ENCODE measurements around the gene ZFAND2B. TPM values are rescaled to one million over a fixed set of nuclear protein-coding genes. Genes with fewer than 3 reads are reported as not detected.

Gene ZFAND2B
- total RNA-seq, 1 experiment from 2014 or later = 47.5 TPM

DNA sequence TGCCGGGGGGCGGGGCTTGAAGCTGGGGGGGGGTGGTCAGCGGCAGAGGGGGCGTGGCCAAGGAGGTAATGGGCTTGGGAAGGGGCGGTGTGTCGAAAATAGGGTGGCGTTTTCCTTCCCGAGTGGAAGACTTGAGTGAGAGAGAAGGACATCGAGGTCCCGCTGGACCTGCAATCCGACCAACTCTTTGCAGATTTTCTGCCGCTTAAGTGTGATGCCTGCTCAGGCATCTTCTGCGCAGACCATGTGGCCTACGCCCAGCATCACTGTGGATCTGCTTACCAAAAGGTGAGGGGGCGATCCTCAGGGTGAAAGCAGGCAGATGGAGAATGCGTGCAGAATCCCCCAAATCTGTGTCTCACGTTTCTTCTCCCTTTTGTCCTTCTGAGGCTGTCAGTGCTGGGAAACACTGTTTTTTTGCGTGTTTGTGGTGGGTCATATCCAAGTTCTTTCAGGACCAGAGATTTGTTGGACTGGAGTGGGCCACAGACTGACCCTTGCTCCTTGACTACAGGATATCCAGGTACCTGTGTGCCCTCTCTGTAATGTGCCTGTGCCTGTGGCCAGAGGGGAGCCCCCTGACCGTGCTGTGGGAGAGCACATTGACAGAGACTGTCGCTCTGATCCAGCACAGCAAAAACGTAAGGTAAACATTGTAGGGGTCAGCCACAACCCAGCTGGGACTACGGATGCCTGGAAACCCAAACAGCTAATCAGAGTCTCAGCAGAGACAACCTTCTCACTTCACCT is 727 bp downstream of the ZFAND2B start:
- peak overlapping the region; percentile 69 for H3K27ac ChIP-seq (ENCODE audit: low read length)
- H3K9ac ChIP-seq (ENCODE audit: low read length) = peak overlapping the region; percentile 56
- intact Hi-C loops (cut with micrococcal nuclease) = loop anchor here (1.0 kb wide), 2 partner anchors 10 to 47 kb away; partner anchors contain the start of gene NHEJ1
- H3K4me2 ChIP-seq (ENCODE audit: low read length) = peak overlapping the region; percentile 96
- no peaks in the 10 kb centered on the region for H3F3A ChIP-seq (ENCODE audit: low read length, unreplicated experiment)
- no peaks in the 10 kb centered on the region for H4K20me1 ChIP-seq (ENCODE audit: low read length)
- peak overlapping the region; percentile 66 for H3K4me3 ChIP-seq (ENCODE audit: low read length)
- no peak for DNase-seq
- POLR2A ChIA-PET (ENCODE audit: unreplicated experiment) = interaction anchor here (0.7 kb wide), 1 partner anchor 12 kb away, joined by 3 read pairs; no protein-coding TSS in a partner anchor
- H3K9me2 ChIP-seq (replicated peaks; ENCODE audit: low read length) = no peaks in the 10 kb centered on the region
- peaks cover 5% of the 10 kb centered on the region; the same call in 1 of the 2 replicates for H3K79me2 ChIP-seq (ENCODE audit: low read length)
- TF ChIP-seq EZH2phosphoT487 (IDR thresholded peaks at IDR 0.05; ENCODE audit: borderline replicate concordance, low read length) (no peak), EZH2 (IDR thresholded peaks at IDR 0.05; ENCODE audit: low read length, unreplicated experiment) (no peak)
- TF ChIP-seq, protein P1, sequence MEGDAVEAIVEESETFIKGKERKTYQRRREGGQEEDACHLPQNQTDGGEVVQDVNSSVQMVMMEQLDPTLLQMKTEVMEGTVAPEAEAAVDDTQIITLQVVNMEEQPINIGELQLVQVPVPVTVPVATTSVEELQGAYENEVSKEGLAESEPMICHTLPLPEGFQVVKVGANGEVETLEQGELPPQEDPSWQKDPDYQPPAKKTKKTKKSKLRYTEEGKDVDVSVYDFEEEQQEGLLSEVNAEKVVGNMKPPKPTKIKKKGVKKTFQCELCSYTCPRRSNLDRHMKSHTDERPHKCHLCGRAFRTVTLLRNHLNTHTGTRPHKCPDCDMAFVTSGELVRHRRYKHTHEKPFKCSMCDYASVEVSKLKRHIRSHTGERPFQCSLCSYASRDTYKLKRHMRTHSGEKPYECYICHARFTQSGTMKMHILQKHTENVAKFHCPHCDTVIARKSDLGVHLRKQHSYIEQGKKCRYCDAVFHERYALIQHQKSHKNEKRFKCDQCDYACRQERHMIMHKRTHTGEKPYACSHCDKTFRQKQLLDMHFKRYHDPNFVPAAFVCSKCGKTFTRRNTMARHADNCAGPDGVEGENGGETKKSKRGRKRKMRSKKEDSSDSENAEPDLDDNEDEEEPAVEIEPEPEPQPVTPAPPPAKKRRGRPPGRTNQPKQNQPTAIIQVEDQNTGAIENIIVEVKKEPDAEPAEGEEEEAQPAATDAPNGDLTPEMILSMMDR (conservative IDR thresholded peaks at IDR 0.05; ENCODE audit: low read depth, low read length) = no peak
- TSS peak; percentile 76 for BruUV-seq (replicated peaks)
- CTCF ChIA-PET = no interaction called here
- no peaks in the 10 kb centered on the region for H3K27me3 ChIP-seq (ENCODE audit: low read length)
- H3K9me3 ChIP-seq (ENCODE audit: low read length) = no peaks in the 10 kb centered on the region
- H3K36me3 ChIP-seq (ENCODE audit: low read depth, low read length) = no peaks in the 10 kb centered on the region; the same call in 1 of the 2 replicates
- peaks cover 20% of the 10 kb centered on the region for H3K4me1 ChIP-seq (ENCODE audit: insufficient read depth, low read length)
- peak overlapping the region; percentile 61 for H2AFZ ChIP-seq (ENCODE audit: low read length)
- ATAC-seq = peak; percentile 26

DNA sequence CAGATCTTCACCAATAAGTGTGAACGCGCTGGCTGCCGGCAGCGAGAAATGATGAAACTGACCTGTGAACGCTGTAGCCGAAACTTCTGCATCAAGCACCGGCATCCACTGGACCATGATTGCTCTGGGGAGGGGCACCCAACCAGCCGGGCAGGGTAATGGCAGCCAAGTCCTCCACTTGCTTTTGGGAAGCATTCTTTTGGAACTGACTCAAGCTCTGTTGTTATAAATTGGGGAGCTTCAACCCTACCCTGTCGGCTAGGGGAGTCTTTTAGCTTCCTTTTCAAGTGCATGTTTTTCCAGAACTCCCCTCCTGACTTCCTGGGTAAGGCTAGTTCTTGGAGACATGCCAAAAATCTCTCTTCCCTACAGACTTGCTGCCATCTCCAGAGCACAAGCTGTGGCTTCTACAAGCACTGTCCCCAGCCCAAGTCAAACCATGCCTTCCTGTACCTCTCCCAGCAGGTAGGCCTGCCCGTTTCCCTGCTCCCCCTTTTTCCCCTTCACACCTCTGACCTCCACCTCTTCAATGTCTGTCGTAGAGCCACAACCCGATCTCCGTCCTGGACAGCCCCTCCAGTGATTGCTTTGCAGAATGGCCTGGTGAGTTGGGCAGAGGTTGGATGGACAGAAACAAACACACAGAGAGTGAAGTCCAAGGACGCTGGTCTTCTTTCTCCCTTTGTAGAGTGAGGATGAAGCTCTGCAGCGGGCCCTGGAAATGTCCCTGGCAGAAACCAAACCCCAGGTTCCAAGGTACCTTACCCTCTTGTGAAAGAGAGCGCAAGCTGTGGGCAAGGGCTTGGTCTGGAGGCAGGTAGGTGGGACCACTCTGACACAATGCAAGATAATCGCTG is 1.5 kb downstream of the ZFAND2B start:
- ChIA-PET POLR2A (ENCODE audit: unreplicated experiment) (interaction anchor here (0.6 kb wide), 1 partner anchor 50 kb away, joined by 4 read pairs; no protein-coding TSS in a partner anchor), CTCF (interaction anchor here (0.7 kb wide), 1 partner anchor 522 kb away, joined by 4 read pairs; no protein-coding TSS in a partner anchor)
- peak overlapping the region; percentile 66 for H3K4me3 ChIP-seq (ENCODE audit: low read length)

More for the DNA sequence above, 1.5 kb downstream of the ZFAND2B start:
- TF ChIP-seq EZH2phosphoT487 (IDR thresholded peaks at IDR 0.05; ENCODE audit: borderline replicate concordance, low read length) (no peak), EZH2 (IDR thresholded peaks at IDR 0.05; ENCODE audit: low read length, unreplicated experiment) (no peak)
- TF ChIP-seq, protein P1 (conservative IDR thresholded peaks at IDR 0.05; ENCODE audit: low read depth, low read length) = no peak
- no peaks in the 10 kb centered on the region for H4K20me1 ChIP-seq (ENCODE audit: low read length)
- ATAC-seq (no peak; the same call in 1 of the 2 replicates), DNase-seq (peak; percentile 38)
- no peaks in the 10 kb centered on the region for H3K9me3 ChIP-seq (ENCODE audit: low read length)
- H2AFZ ChIP-seq (ENCODE audit: low read length) = peak overlapping the region; percentile 61
- H3K79me2 ChIP-seq (ENCODE audit: low read length) = peaks cover 5% of the 10 kb centered on the region; the same call in 1 of the 2 replicates
- peaks cover 2% of the 10 kb centered on the region; the same call in 1 of the 2 replicates for H3K36me3 ChIP-seq (ENCODE audit: low read depth, low read length)
- intact Hi-C loops (cut with micrococcal nuclease) = loop anchor here (1.0 kb wide), 2 partner anchors 9 to 48 kb away; partner anchors contain the start of gene NHEJ1
- H3K4me1 ChIP-seq (ENCODE audit: insufficient read depth, low read length) = peaks cover 20% of the 10 kb centered on the region
- H3K27ac ChIP-seq (ENCODE audit: low read length) = no peak overlapping the region
- peak overlapping the region; percentile 96 for H3K4me2 ChIP-seq (ENCODE audit: low read length)
- H3K27me3 ChIP-seq (ENCODE audit: low read length) = no peaks in the 10 kb centered on the region
- H3K9ac ChIP-seq (ENCODE audit: low read length) = no peak overlapping the region
- H3F3A ChIP-seq (ENCODE audit: low read length, unreplicated experiment) = no peaks in the 10 kb centered on the region
- H3K9me2 ChIP-seq (replicated peaks; ENCODE audit: low read length) = no peaks in the 10 kb centered on the region
- BruUV-seq (replicated peaks) = no TSS peak
